Measurements from ENCODE around the gene DNAJB14. TPM values are rescaled to one million over a fixed set of nuclear protein-coding genes. Genes with fewer than 3 reads are reported as not detected.

Gene DNAJB14
- total and polyA plus RNA-seq, 2 donors (not counting 1 experiment from before 2014, with no cell fraction given): 25.1 to 41.5 TPM

GRCh38 chr4:99861120-99861905 lies 85.1 kb downstream of the DNAJB14 start:
- H3K4me1 ChIP-seq (ENCODE audit: control insufficient read depth, extremely low read depth, insufficient read depth, low read length): no peaks in the 10 kb centered on the region
- no peaks in the 10 kb centered on the region for H3K36me3 ChIP-seq (ENCODE audit: control insufficient read depth, insufficient read depth, low read length)
- no peak overlapping the region for H3K4me3 ChIP-seq (replicated peaks in 1 of 4; ENCODE audit: control extremely low read depth in 1 of 4, insufficient read depth in 1 of 4, low read depth in 3 of 4, low read length in 4 of 4)
- no peak overlapping the region for H3K9ac ChIP-seq (ENCODE audit: insufficient read depth, low read length)
- no peak overlapping the region for H2AFZ ChIP-seq (ENCODE audit: low read length)
- H4K20me1 ChIP-seq (ENCODE audit: control insufficient read depth, extremely low read depth, insufficient read depth, low read length): no peaks in the 10 kb centered on the region
- H3K27ac ChIP-seq (ENCODE audit: insufficient read depth, low read length): no peak overlapping the region
- no peak for DNase-seq (ENCODE audit: low read depth in 2 of 2)
- H3K9me3 ChIP-seq (ENCODE audit: control insufficient read depth, insufficient read depth, low read depth, low read length): no peaks in the 10 kb centered on the region
- peaks cover 2% of the 10 kb centered on the region for H3K27me3 ChIP-seq (ENCODE audit: control insufficient read depth, insufficient read depth, low read length)
- H3K79me2 ChIP-seq (ENCODE audit: control insufficient read depth, insufficient read depth, low read length): no peaks in the 10 kb centered on the region
- no peak for TF ChIP-seq EZH2 (IDR thresholded peaks at IDR 0.05; ENCODE audit: low read length, missing control alignments)
- no peak for TF ChIP-seq CTCF (conservative IDR thresholded peaks at IDR 0.05 in 1 of 2, IDR thresholded peaks at IDR 0.05 in 1 of 2; ENCODE audit: low read depth in 1 of 2, low read length in 2 of 2)
- no peak overlapping the region for H3K4me2 ChIP-seq (ENCODE audit: extremely low read depth, insufficient read depth, low read length)

- Histone ChIP-seq H3K9me3 (ENCODE audit: control insufficient read depth, insufficient read depth, low read depth, low read length) (no peaks in the 10 kb centered on the region), H3K9ac (ENCODE audit: insufficient read depth, low read length) (no peak overlapping the region), H4K20me1 (ENCODE audit: control insufficient read depth, extremely low read depth, insufficient read depth, low read length) (no peaks in the 10 kb centered on the region), H3K36me3 (ENCODE audit: control insufficient read depth, insufficient read depth, low read length) (no peaks in the 10 kb centered on the region), H3K27me3 (ENCODE audit: control insufficient read depth, insufficient read depth, low read length) (peaks cover 2% of the 10 kb centered on the region), H3K27ac (ENCODE audit: insufficient read depth, low read length) (no peak overlapping the region), H3K4me3 (replicated peaks in 1 of 4; ENCODE audit: control extremely low read depth in 1 of 4, insufficient read depth in 1 of 4, low read depth in 3 of 4, low read length in 4 of 4) (no peak overlapping the region), H2AFZ (ENCODE audit: low read length) (no peak overlapping the region), H3K4me2 (ENCODE audit: extremely low read depth, insufficient read depth, low read length) (no peak overlapping the region), H3K4me1 (ENCODE audit: control insufficient read depth, extremely low read depth, insufficient read depth, low read length) (no peaks in the 10 kb centered on the region), H3K79me2 (ENCODE audit: control insufficient read depth, insufficient read depth, low read length) (no peaks in the 10 kb centered on the region)
- no peak for DNase-seq (ENCODE audit: low read depth in 2 of 2)
- TF ChIP-seq CTCF (conservative IDR thresholded peaks at IDR 0.05 in 1 of 2, IDR thresholded peaks at IDR 0.05 in 1 of 2; ENCODE audit: low read depth in 1 of 2, low read length in 2 of 2) (no peak), EZH2 (IDR thresholded peaks at IDR 0.05; ENCODE audit: low read length, missing control alignments) (no peak)
Observed at GRCh38 chr4:99860521-99860920, 85.9 kb downstream of the DNAJB14 start.

GRCh38 chr4:99859618-99860017 lies 86.8 kb downstream of the DNAJB14 start:
- DNase-seq (ENCODE audit: low read depth in 2 of 2): no peak
- H4K20me1 ChIP-seq (ENCODE audit: control insufficient read depth, extremely low read depth, insufficient read depth, low read length): no peaks in the 10 kb centered on the region
- no peaks in the 10 kb centered on the region for H3K4me1 ChIP-seq (ENCODE audit: control insufficient read depth, extremely low read depth, insufficient read depth, low read length)
- H3K4me2 ChIP-seq (ENCODE audit: extremely low read depth, insufficient read depth, low read length): no peak overlapping the region
- H3K36me3 ChIP-seq (ENCODE audit: control insufficient read depth, insufficient read depth, low read length): no peaks in the 10 kb centered on the region
- H2AFZ ChIP-seq (ENCODE audit: low read length): no peak overlapping the region
- no peak for TF ChIP-seq EZH2 (IDR thresholded peaks at IDR 0.05; ENCODE audit: low read length, missing control alignments)
- TF ChIP-seq CTCF (conservative IDR thresholded peaks at IDR 0.05 in 1 of 2, IDR thresholded peaks at IDR 0.05 in 1 of 2; ENCODE audit: low read depth in 1 of 2, low read length in 2 of 2): no peak
- no peaks in the 10 kb centered on the region for H3K79me2 ChIP-seq (ENCODE audit: control insufficient read depth, insufficient read depth, low read length)
- no peak overlapping the region for H3K9ac ChIP-seq (ENCODE audit: insufficient read depth, low read length)
- H3K27me3 ChIP-seq (ENCODE audit: control insufficient read depth, insufficient read depth, low read length): peaks cover 2% of the 10 kb centered on the region
- no peak overlapping the region for H3K4me3 ChIP-seq (replicated peaks in 1 of 4; ENCODE audit: control extremely low read depth in 1 of 4, insufficient read depth in 1 of 4, low read depth in 3 of 4, low read length in 4 of 4)
- no peak overlapping the region for H3K27ac ChIP-seq (ENCODE audit: insufficient read depth, low read length)
- no peaks in the 10 kb centered on the region for H3K9me3 ChIP-seq (ENCODE audit: control insufficient read depth, insufficient read depth, low read depth, low read length)
